Raji (cell line): Measurements from ENCODE around the gene RASSF6.

Source experiments
- POLR2A ChIP-seq: IDR thresholded peaks from 2 replicates; pipeline ENCODE4 v1.6.1; 2011; ENCODE audit warnings: low read depth, low read length, control low read depth; ENCODE audit not compliant: insufficient read depth

The RASSF6 gene

DNA sequence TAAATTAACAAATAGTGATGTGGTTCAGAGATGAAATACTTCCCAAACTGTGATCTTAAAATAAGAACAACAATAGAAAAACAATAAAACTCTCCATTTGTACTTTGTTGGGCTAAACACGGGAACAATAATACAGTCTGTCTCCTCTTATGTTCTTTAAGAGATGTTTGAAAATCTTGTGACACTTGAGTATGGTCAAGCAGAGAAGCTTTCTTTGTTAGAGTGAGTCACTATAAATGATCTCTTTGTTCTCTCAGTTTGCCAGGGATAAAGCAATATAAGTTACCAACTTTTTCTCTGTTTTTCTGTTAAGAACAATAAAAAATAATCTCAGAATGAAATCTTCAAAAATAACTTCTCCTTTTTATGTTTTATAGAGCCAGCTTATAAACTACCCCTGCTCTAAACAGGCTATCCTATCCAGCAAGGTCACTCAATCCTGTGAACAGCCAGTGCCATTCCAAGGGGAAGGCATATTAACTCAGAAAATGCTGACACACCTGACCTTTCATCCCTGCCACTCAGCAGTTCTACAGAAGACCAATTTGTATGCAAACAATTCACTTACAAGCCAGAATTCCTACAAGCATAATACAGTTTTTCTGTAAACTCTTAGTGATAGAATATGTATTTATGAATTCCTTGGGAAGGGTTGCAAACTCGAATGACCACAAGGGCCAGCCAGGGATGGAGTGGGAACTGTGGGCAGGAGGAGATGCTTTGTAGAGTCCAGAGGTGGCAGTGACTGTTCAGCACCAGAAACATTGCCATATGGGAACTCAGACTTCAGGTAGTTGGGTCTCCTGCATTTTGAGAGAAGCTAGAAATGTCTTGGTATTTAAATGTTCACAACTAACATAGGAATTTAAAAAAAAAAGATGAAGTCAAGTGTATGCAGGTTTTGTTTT, 86.5 kb downstream of the RASSF6 start:
- TF ChIP-seq POLR2A, result no peak

DNA sequence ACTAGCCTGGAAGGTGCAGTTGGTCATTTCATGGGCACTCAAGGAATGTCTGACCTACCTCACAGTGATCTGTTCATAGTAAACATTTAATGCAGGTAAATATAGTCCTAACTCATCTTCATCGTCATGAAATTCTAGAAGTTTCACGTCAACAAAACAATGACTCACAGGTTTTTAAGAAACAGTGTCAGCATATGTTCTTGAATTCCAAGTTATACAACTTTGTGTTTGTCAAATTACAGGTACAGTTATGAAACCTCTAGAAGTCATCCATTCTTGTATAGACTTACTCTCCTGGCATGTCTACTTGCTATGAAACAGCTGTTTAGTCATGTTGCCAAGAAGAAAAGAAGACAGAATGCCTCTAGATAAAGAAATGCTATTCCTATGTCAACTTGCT, 92.1 kb downstream of the RASSF6 start:
- TF ChIP-seq POLR2A, result no peak

DNA sequence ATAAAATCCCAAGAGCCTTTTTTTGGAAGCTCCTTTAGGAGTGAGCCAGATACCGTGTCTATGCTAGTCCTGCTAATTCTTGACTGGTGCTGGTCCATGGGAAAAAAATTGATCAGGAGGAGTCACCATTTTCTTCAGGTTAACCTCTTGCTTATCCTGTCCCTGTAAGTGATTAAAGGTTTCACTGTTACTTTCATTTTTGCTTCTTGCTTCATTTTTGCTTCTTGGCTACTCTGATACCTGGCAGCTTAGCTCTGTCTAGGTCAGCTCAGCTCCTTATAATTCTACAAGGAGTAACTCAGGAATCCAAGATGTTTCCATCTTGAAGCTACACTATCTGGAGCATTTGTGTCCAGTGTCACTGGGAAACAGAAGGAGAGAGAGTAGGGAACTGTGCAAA, 93.0 kb downstream of the RASSF6 start:
- TF ChIP-seq POLR2A, result no peak

DNA sequence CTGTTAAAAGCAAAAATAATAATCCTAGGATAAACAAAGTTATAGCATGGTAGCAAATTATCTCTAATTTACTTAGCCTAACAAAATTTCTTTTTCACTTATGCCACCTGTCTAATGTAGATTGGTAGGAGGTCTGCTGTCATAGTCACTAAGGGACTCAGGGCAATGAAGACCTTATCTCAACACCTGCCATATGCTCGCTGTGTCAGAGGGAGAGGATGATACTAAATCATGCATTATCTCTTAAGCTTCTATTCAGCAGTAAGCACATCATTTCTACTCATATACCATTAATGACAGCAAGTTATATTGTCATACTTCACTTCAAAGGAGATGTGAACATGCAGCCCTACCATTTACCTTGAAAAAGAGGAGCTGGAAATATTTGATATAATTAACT, 94.6 kb downstream of the RASSF6 start:
- TF ChIP-seq POLR2A, result no peak

DNA sequence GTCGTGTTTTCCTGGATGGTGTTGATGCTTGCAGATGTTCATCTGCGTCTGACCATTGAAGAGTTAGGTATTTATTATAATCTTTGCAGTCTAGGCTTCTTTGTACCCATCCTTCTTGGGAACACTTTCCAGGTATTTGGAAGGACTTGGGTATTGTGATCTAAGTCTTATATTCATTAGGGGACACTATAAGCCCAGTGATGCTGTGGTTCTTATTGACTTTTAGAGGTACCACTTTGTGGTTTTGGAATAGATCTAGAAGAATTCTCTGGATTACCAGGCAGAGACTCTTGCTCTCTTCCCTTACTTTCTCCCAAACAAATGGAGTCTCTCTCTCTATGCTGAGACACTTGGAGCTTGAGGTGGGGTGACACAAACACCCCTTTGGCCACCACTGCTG, 97.1 kb downstream of the RASSF6 start:
- TF ChIP-seq POLR2A, result no peak
